Activated CD8-positive, alpha-beta memory T cell treated with anti-CD3 and anti-CD28 coated beads for 4 hours (primary cell): ENCODE data around the gene SLC29A4.

Source experiments
- DNase-seq, 2 donors: peaks; one replicate each; pipeline ENCODE4 v3.0.0-alpha.2; 2020; ENCODE audit warnings: low read depth in 2 of 2

Gene SLC29A4

DNA sequence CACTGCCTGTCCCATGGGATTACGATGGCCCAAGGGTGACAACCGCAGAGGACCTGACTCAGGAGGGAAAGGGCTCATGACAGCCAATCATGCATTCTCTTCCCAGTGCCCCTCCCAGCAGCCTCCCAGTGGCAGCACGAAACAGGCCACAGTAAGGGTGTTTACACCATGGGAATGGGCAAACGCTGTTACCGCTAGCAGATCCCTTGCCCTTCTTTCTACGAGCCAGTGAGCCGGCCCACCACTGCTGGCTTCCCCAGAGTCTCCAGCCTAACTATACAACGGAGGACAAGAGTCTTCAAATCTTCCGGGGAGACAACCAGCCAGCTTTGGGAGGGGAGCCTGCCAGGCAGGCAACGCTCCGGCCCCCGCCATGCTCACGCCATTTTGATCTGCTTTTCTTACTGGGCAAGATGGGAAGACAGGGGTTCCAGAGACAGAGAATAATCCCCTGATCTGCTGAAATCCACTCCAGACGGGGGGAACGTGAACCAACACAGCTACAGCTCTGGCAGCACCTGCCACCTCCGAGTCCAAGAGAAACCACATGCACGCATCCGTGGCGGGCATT, 69.8 kb downstream of the SLC29A4 start:
- DNase-seq, result no peak

DNA sequence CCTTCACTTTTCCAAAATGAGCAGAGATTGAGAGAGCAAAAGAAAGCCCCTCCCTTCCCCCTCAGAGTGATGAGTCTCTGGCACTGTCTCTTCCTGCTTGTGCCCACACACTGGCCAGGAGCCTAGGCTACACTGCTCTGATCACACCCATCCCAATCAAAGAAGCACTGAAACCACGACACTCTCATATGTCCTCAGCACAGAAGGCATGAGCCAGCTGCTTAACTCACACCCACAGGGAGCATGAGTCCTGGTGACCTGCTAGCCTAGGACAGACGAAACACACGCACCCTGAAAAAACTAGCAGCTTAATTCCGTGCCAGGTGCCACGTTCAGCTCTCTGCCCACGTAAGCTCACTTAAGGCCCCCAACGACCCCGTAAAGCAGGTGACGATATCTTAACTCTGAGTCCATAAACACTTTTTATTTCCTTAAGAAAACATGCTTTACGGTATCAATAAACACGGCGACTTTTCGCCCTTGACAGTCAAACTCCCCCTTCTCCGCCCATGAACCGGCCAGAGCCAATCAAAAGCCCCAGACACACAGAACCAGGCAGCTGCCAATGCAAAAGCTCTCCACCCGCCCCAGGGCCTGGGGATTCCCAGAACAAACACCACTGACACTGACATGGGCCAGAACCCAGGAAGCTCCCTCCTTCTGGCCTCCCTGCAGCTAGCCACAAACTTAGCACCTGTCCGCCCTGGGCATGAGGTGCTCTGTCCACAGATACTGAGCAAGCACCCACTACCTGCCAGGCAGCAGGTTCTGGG, 71.9 kb downstream of the SLC29A4 start:
- DNase-seq, result no peak
